A204.1 (cell line): Measurements from ENCODE around the gene POMT1.

ENCODE experiments used
- FAIRE-seq: peaks from 2 replicates; lab custom pipeline; 2012; peaks lifted over from hg19 to GRCh38; lab: Jason Lieb, UNC

POMT1 gene

GRCh38 chr9:131476777-131477345, 25.9 kb upstream of the POMT1 start:
- FAIRE-seq = no peak

- FAIRE-seq = no peak
Measured at GRCh38 chr9:131477367-131477766, 25.4 kb upstream of the POMT1 start.

- FAIRE-seq = no peak
Measured at GRCh38 chr9:131477816-131478419, 24.8 kb upstream of the POMT1 start.

GRCh38 chr9:131478421-131478868, 24.3 kb upstream of the POMT1 start:
- no peak for FAIRE-seq

- no peak for FAIRE-seq
Measured at GRCh38 chr9:131478911-131479310, 23.8 kb upstream of the POMT1 start.

GRCh38 chr9:131480258-131480657, 22.5 kb upstream of the POMT1 start:
- no peak for FAIRE-seq

- FAIRE-seq = no peak
Measured at GRCh38 chr9:131481441-131482342, 21.0 kb upstream of the POMT1 start.

GRCh38 chr9:131482343-131483006, 20.2 kb upstream of the POMT1 start:
- FAIRE-seq = no peak

GRCh38 chr9:131483319-131484050, 19.2 kb upstream of the POMT1 start:
- no peak for FAIRE-seq

- no peak for FAIRE-seq
Measured at GRCh38 chr9:131484051-131484445, 18.7 kb upstream of the POMT1 start.

- FAIRE-seq = no peak
Measured at GRCh38 chr9:131484560-131485185, 18.0 kb upstream of the POMT1 start.

GRCh38 chr9:131485206-131485605, 17.5 kb upstream of the POMT1 start:
- no peak for FAIRE-seq

- no peak for FAIRE-seq
Measured at GRCh38 chr9:131485728-131486422, 16.8 kb upstream of the POMT1 start.

GRCh38 chr9:131487001-131487400, 15.7 kb upstream of the POMT1 start:
- FAIRE-seq = no peak

- FAIRE-seq = no peak
Measured at GRCh38 chr9:131487621-131488031, 15.1 kb upstream of the POMT1 start.

- FAIRE-seq = no peak
Measured at GRCh38 chr9:131490514-131490913, 12.2 kb upstream of the POMT1 start.

GRCh38 chr9:131491001-131491710, 11.6 kb upstream of the POMT1 start:
- FAIRE-seq = no peak

GRCh38 chr9:131492070-131492469, 10.6 kb upstream of the POMT1 start:
- no peak for FAIRE-seq

GRCh38 chr9:131494296-131494870, 8.3 kb upstream of the POMT1 start:
- no peak for FAIRE-seq

- FAIRE-seq = no peak
Measured at GRCh38 chr9:131495785-131496184, 6.9 kb upstream of the POMT1 start.
